Measurements from ENCODE around the gene RAX2. TPM values are rescaled to one million over a fixed set of nuclear protein-coding genes. Genes with fewer than 3 reads are reported as not detected.
A peak's percentile ranks its signal among the peaks of the same experiment; 100 is the strongest.

RAX2 gene
- total and polyA plus RNA-seq, 2 experiments from 2014 or later = 0.22 TPM; not detected in 1

- Histone ChIP-seq H3K4me2 (no peak overlapping the region), H3K9me3 (ENCODE audit: low read depth) (no peaks in the 10 kb centered on the region)
Observed at GRCh38 chr19:3765121-3765520, 6.9 kb downstream of the RAX2 start.

DNA sequence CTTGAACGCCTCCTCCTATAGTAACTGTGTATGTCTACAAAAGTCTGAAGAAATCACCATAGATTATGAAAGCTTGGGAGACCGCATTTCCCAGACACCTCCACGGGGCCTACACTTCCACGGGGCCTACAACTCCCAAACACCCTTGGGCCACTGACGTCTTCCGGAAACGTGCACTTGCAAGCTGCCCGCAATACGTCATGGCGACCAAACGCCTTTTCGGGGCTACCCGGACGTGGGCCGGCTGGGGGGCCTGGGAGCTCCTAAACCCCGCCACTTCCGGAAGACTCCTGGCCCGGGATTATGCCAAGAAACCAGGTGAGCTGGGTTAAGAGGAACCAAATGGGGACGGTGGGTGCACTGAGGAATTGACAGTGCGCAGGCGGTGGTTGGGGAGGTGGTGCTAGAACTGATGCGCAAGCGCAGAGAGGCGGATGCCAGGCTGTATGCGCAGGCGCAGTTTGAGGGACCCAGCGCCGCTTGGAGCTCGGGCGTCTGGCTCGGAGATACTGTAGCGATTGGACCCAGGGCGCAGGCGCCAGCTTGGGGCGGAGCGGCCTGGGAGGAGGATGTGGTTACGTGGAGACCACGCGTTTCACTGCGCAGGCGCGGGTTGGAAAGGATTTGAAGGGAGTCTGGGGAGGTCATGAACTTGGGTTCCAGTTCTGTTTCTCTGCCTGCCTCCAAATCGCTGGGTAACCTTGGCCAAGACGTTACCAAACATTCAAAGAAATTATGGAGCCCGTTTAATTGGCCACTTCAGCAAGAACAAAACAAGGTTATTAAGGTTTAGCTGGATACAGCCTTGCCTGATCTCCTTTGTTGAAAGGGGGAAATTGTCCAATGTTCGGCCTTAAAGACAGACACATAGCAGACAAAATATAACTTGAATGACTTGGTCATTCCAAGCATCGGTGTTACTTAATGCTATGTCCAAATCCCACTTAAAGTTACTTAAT is 9.2 kb downstream of the RAX2 start, which contains the start of gene MRPL54:
Gene MRPL54, plus strand, starts transcription at position 182 of the 959 bp plus-strand sequence. Its CDS starts 19 bp downstream, at position 201.
- Histone ChIP-seq H2AFZ (peak within 1 kb of the TSS; percentile 69), H3K27ac (peak within 1 kb of the TSS; percentile 96), H3K9me3 (ENCODE audit: low read depth) (no peaks in the 10 kb centered on the region), H4K20me1 (ENCODE audit: insufficient read depth, poor library complexity, severe bottlenecking) (no peaks in the 10 kb centered on the region), H3K9me2 (replicated peaks; ENCODE audit: insufficient read depth) (no peaks in the 10 kb centered on the region), H3K27me3 (no peaks in the 10 kb centered on the region), H3K4me1 (ENCODE audit: insufficient read depth) (peaks cover 3% of the 10 kb centered on the region), H3K4me3 (peak within 1 kb of the TSS; percentile 97), H3K4me2 (peak within 1 kb of the TSS; percentile 65), H3K79me2 (peaks cover 27% of the 10 kb centered on the region), H3K36me3 (replicated peaks; ENCODE audit: insufficient read depth, low read depth) (no peaks in the 10 kb centered on the region)
- TF ChIP-seq EZH2 (IDR thresholded peaks at IDR 0.05; ENCODE audit: borderline replicate concordance) = no peak
- no peak for TF ChIP-seq CTCF (IDR thresholded peaks at IDR 0.05; ENCODE audit: poor library complexity)
- TF ChIP-seq EZH2phosphoT487 (IDR thresholded peaks at IDR 0.05; ENCODE audit: low read depth, severe bottlenecking, unreplicated experiment) = no peak
- WGBS (ENCODE audit: low lambda C conversion rate, missing lambda C conversion rate) = 5% methylated on average over 47 of the region's 47 CpGs
- DNase-seq (ENCODE audit: low spot score) = peak; percentile 100

More at GRCh38 chr19:3765121-3765520, 6.9 kb downstream of the RAX2 start:
- Histone ChIP-seq H3K79me2 (peaks cover 22% of the 10 kb centered on the region), H3K4me3 (no peak overlapping the region), H4K20me1 (ENCODE audit: insufficient read depth, poor library complexity, severe bottlenecking) (no peaks in the 10 kb centered on the region), H3K4me1 (ENCODE audit: insufficient read depth) (peaks cover 3% of the 10 kb centered on the region), H3K36me3 (replicated peaks; ENCODE audit: insufficient read depth, low read depth) (no peaks in the 10 kb centered on the region), H2AFZ (no peak overlapping the region), H3K9me2 (replicated peaks; ENCODE audit: insufficient read depth) (no peaks in the 10 kb centered on the region), H3K27me3 (no peaks in the 10 kb centered on the region), H3K27ac (no peak overlapping the region)
- no peak for DNase-seq (ENCODE audit: low spot score)
- TF ChIP-seq EZH2 (IDR thresholded peaks at IDR 0.05; ENCODE audit: borderline replicate concordance) = no peak
- TF ChIP-seq EZH2phosphoT487 (IDR thresholded peaks at IDR 0.05; ENCODE audit: low read depth, severe bottlenecking, unreplicated experiment) = no peak
- no peak for TF ChIP-seq CTCF (IDR thresholded peaks at IDR 0.05; ENCODE audit: poor library complexity)
- 99% methylated on average over 12 of the region's 12 CpGs for WGBS (ENCODE audit: low lambda C conversion rate, missing lambda C conversion rate)

- Histone ChIP-seq H3K36me3 (replicated peaks; ENCODE audit: insufficient read depth, low read depth) (no peaks in the 10 kb centered on the region), H3K9me2 (replicated peaks; ENCODE audit: insufficient read depth) (no peaks in the 10 kb centered on the region), H3K4me1 (ENCODE audit: insufficient read depth) (peaks cover 3% of the 10 kb centered on the region), H3K4me2 (peak overlapping the region; percentile 63), H3K27me3 (no peaks in the 10 kb centered on the region), H3K79me2 (peaks cover 27% of the 10 kb centered on the region), H4K20me1 (ENCODE audit: insufficient read depth, poor library complexity, severe bottlenecking) (no peaks in the 10 kb centered on the region), H3K9me3 (ENCODE audit: low read depth) (no peaks in the 10 kb centered on the region), H3K4me3 (no peak overlapping the region), H3K27ac (peak overlapping the region; percentile 96), H2AFZ (no peak overlapping the region)
- WGBS (ENCODE audit: low lambda C conversion rate, missing lambda C conversion rate) = 75% methylated on average over 1 of the region's 1 CpG
- no peak for TF ChIP-seq EZH2phosphoT487 (IDR thresholded peaks at IDR 0.05; ENCODE audit: low read depth, severe bottlenecking, unreplicated experiment)
- no peak for TF ChIP-seq CTCF (IDR thresholded peaks at IDR 0.05; ENCODE audit: poor library complexity)
- no peak for TF ChIP-seq EZH2 (IDR thresholded peaks at IDR 0.05; ENCODE audit: borderline replicate concordance)
- no peak for DNase-seq (ENCODE audit: low spot score)
Observed at GRCh38 chr19:3762130-3762473, 9.9 kb downstream of the RAX2 start.

Measured in hepatocyte (in vitro differentiated cells).